Progenitor cell of endocrine pancreas (in vitro differentiated cells): ENCODE measurements around the gene DTNB. TPM values are rescaled to one million over a fixed set of nuclear protein-coding genes. Genes with fewer than 3 reads are reported as not detected.
"Not testable (repeated sequence)": the region's sequence is repeated elsewhere in the genome, so short reads cannot be mapped to it uniquely, and the experiment has no call there.

Experiments
- DNase-seq: peaks from one replicate; pipeline ENCODE4 v3.0.0; 2021; ENCODE audit warnings: low spot score; ENCODE audit not compliant: unreplicated experiment
- H3K27ac Mint-ChIP-seq: 2 replicates; pipeline ENCODE4 v1.8.0; 2021; ENCODE audit warnings: mild to moderate bottlenecking, moderate library complexity, mixed read lengths
- H3K27me3 Mint-ChIP-seq: 2 replicates; pipeline ENCODE4 v1.8.0; 2021; ENCODE audit warnings: mixed read lengths
- H3K36me3 Mint-ChIP-seq: 2 replicates; pipeline ENCODE4 v1.8.0; 2022; ENCODE audit warnings: mixed read lengths; ENCODE audit not compliant: insufficient read depth
- H3K4me1 Mint-ChIP-seq: 2 replicates; pipeline ENCODE4 v1.8.0; 2021; ENCODE audit warnings: low read depth, mixed read lengths
- H3K4me3 Mint-ChIP-seq: 2 replicates; pipeline ENCODE4 v1.8.0; 2021; ENCODE audit warnings: low read depth, mild to moderate bottlenecking, moderate library complexity, mixed read lengths
- H3K9me3 Mint-ChIP-seq: 2 replicates; pipeline ENCODE4 v1.8.0; 2021; ENCODE audit warnings: low read depth, mixed read lengths
- CTCF ChIP-seq: fragments of 200-600 bp; sonication (generic); IDR thresholded peaks from one replicate; pipeline ENCODE4 v1.5.0; 2021; ENCODE audit warnings: antibody characterized with exemption, mild to moderate bottlenecking; ENCODE audit not compliant: unreplicated experiment
- total RNA-seq: library from RNA; stranded (reverse); gene quantifications from 2 replicates; pipeline ENCODE4 v1.2.1, GENCODE V29; 2021

The DTNB gene
- total RNA-seq, 1 donor from 2014 or later = 29.3 TPM

- TF ChIP-seq CTCF = no peak
- DNase-seq = no peak
- Mint-ChIP-seq H3K27me3 (no peaks in the 10 kb centered on the region), H3K36me3 (peaks cover 3% of the 10 kb centered on the region), H3K27ac (no peak overlapping the region), H3K4me1 (no peaks in the 10 kb centered on the region), H3K9me3 (no peaks in the 10 kb centered on the region), H3K4me3 (no peak overlapping the region)
Observed at GRCh38 chr2:25410370-25410769, 263.0 kb downstream of the DTNB start.

- H3K9me3 Mint-ChIP-seq = no peaks in the 10 kb centered on the region
- no peak overlapping the region for H3K27ac Mint-ChIP-seq
- DNase-seq = no peak
- no peaks in the 10 kb centered on the region for H3K27me3 Mint-ChIP-seq
- no peaks in the 10 kb centered on the region for H3K4me1 Mint-ChIP-seq
- no peak overlapping the region for H3K4me3 Mint-ChIP-seq
- peaks cover 3% of the 10 kb centered on the region for H3K36me3 Mint-ChIP-seq
- no peak for TF ChIP-seq CTCF
Observed at GRCh38 chr2:25409468-25409867, 263.9 kb downstream of the DTNB start.

GRCh38 chr2:25409044-25409443 lies 264.3 kb downstream of the DTNB start:
- no peaks in the 10 kb centered on the region for H3K4me1 Mint-ChIP-seq
- no peak overlapping the region for H3K27ac Mint-ChIP-seq

GRCh38 chr2:25405611-25406295 lies 267.6 kb downstream of the DTNB start:
- TF ChIP-seq CTCF = no peak
- no peak overlapping the region for H3K27ac Mint-ChIP-seq
- H3K9me3 Mint-ChIP-seq = no peaks in the 10 kb centered on the region
- no peaks in the 10 kb centered on the region for H3K27me3 Mint-ChIP-seq
- H3K36me3 Mint-ChIP-seq = no peaks in the 10 kb centered on the region
- no peak overlapping the region for H3K4me3 Mint-ChIP-seq
- H3K4me1 Mint-ChIP-seq = peaks cover 5% of the 10 kb centered on the region
- DNase-seq = no peak

More at GRCh38 chr2:25409044-25409443, 264.3 kb downstream of the DTNB start:
- Mint-ChIP-seq H3K36me3 (peaks cover 2% of the 10 kb centered on the region), H3K27me3 (no peaks in the 10 kb centered on the region), H3K4me3 (no peak overlapping the region), H3K9me3 (no peaks in the 10 kb centered on the region)
- no peak for TF ChIP-seq CTCF
- no peak for DNase-seq

GRCh38 chr2:25403120-25403760 lies 270.1 kb downstream of the DTNB start:
- not testable (repeated sequence) for H3K9me3 Mint-ChIP-seq, H3K27ac Mint-ChIP-seq, H3K36me3 Mint-ChIP-seq, DNase-seq, H3K4me3 Mint-ChIP-seq, H3K27me3 Mint-ChIP-seq
- peaks cover 16% of the 10 kb centered on the region for H3K4me1 Mint-ChIP-seq

GRCh38 chr2:25402477-25402876 lies 270.9 kb downstream of the DTNB start:
- TF ChIP-seq CTCF = no peak
- Mint-ChIP-seq H3K4me3 (no peak overlapping the region), H3K4me1 (peaks cover 16% of the 10 kb centered on the region), H3K27ac (no peak overlapping the region), H3K27me3 (no peaks in the 10 kb centered on the region), H3K36me3 (no peaks in the 10 kb centered on the region), H3K9me3 (no peaks in the 10 kb centered on the region)
- DNase-seq = no peak
